ENCODE measurements around the gene PDE4D.

DNA sequence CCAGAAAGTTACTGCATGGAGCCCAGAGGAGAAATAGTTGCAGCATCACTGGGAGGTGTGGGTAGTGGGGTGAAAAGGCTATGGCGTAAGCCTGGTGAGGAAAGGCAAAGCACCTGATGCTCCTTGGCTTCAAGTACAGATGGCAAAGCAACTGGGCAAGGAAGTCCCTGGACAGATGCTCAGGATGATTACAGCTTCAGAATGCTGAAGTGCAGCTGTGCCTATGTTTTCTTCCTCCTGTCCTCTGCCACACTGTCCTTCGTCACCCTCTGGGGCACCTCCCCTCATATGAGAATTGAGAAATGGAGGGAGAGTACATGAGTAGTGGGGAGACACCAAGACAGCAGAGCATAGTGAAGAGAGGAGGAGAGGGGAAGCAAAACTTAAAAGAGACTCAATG is 328.0 kb downstream of the PDE4D start:
- TF ChIP-seq, protein P1, sequence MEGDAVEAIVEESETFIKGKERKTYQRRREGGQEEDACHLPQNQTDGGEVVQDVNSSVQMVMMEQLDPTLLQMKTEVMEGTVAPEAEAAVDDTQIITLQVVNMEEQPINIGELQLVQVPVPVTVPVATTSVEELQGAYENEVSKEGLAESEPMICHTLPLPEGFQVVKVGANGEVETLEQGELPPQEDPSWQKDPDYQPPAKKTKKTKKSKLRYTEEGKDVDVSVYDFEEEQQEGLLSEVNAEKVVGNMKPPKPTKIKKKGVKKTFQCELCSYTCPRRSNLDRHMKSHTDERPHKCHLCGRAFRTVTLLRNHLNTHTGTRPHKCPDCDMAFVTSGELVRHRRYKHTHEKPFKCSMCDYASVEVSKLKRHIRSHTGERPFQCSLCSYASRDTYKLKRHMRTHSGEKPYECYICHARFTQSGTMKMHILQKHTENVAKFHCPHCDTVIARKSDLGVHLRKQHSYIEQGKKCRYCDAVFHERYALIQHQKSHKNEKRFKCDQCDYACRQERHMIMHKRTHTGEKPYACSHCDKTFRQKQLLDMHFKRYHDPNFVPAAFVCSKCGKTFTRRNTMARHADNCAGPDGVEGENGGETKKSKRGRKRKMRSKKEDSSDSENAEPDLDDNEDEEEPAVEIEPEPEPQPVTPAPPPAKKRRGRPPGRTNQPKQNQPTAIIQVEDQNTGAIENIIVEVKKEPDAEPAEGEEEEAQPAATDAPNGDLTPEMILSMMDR (IDR thresholded peaks at IDR 0.05): no peak
- TF ChIP-seq ZFX (IDR thresholded peaks at IDR 0.05; ENCODE audit: borderline replicate concordance): no peak

All from 22Rv1 (cell line).